Esophagus squamous epithelium (tissue), 4 donors: ENCODE measurements around the gene MMP11.

Source experiments
- POLR2A ChIP-seq, 4 donors: fragments of 450-650 bp; IDR thresholded peaks; one replicate each; pipeline ENCODE4 v1.6.1; 2017; ENCODE audit warnings: antibody characterized with exemption in 4 of 4, mild to moderate bottlenecking in 4 of 4, moderate library complexity in 3 of 4
- TF ChIP-seq, protein P1 (sequence below), 6 experiments: fragments of 450-650 bp in 4 of 6; fragments of 200-600 bp in 2 of 6; sonication (generic) in 2 of 6; IDR thresholded peaks; one replicate each; pipeline ENCODE4 v1.5.1; 2016 to 2019; ENCODE audit warnings: antibody characterized with exemption in 6 of 6, mild to moderate bottlenecking in 4 of 6, moderate library complexity in 4 of 6

DNA sequence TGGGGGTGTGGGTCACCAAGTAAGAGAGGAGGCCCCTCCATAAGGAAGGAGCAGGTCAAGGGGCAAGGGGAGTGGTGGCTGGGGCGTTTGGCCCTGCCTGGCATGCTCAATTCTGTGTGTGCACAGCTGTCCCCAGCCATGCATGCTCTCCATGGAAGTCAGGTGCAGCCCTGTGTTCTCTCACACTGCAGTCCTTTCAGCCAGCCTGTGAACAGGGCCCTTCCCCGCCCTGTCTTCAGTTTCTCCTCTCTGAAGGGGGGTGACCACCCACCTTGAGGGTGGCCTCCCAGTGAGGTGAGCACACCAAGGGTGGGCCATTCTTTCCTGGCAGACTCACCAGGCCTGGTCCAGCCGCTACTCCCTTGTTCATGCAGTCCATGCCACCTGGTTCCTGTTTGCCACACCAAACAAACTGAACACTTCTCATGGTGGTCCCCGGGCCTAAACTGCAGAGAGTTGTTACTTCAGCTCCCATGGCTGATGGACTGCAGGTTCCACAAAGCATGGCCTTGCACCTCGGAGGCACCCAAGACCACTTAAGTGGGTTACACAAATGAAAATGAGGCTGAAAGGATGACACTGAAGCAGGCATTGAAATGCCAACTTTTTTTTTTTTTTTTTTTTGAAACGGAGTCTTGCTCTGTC, 3.2 kb upstream of the MMP11 start:
- TF ChIP-seq, protein P1, sequence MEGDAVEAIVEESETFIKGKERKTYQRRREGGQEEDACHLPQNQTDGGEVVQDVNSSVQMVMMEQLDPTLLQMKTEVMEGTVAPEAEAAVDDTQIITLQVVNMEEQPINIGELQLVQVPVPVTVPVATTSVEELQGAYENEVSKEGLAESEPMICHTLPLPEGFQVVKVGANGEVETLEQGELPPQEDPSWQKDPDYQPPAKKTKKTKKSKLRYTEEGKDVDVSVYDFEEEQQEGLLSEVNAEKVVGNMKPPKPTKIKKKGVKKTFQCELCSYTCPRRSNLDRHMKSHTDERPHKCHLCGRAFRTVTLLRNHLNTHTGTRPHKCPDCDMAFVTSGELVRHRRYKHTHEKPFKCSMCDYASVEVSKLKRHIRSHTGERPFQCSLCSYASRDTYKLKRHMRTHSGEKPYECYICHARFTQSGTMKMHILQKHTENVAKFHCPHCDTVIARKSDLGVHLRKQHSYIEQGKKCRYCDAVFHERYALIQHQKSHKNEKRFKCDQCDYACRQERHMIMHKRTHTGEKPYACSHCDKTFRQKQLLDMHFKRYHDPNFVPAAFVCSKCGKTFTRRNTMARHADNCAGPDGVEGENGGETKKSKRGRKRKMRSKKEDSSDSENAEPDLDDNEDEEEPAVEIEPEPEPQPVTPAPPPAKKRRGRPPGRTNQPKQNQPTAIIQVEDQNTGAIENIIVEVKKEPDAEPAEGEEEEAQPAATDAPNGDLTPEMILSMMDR (IDR thresholded peaks at IDR 0.05): no peak
- no peak for TF ChIP-seq POLR2A (IDR thresholded peaks at IDR 0.05)
